Ureter (tissue), 1 donor: ENCODE data around the gene GLI1. TPM values are rescaled to one million over a fixed set of nuclear protein-coding genes. Genes with fewer than 3 reads are reported as not detected.
"Not testable (repeated sequence)": the region's sequence is repeated elsewhere in the genome, so short reads cannot be mapped to it uniquely, and the experiment has no call there.

Experiments used
- DNase-seq: peaks from one replicate; pipeline ENCODE4 v3.0.0-alpha.2; 2020; ENCODE audit warnings: low spot score
- total RNA-seq: library from RNA; stranded (reverse); gene quantifications from one replicate; pipeline ENCODE4 v1.2.4, GENCODE V29; 2023
- donor health status: DM: yes; HTN: yes; CAD: no.

GLI1 gene
- total RNA-seq, 1 donor from 2014 or later = 4.2 TPM

GRCh38 chr12:57441393-57441792, 18.2 kb upstream of the GLI1 start:
- DNase-seq = not testable (repeated sequence)

- DNase-seq = no peak
Measured at GRCh38 chr12:57441846-57442427, 17.6 kb upstream of the GLI1 start.

GRCh38 chr12:57444337-57444736, 15.2 kb upstream of the GLI1 start:
- not testable (repeated sequence) for DNase-seq

GRCh38 chr12:57444744-57445143, 14.8 kb upstream of the GLI1 start:
- DNase-seq = no peak

- no peak for DNase-seq
Measured at GRCh38 chr12:57446292-57446960, 13.2 kb upstream of the GLI1 start.

GRCh38 chr12:57448669-57449068, 10.9 kb upstream of the GLI1 start:
- DNase-seq = no peak

- DNase-seq = no peak
Measured at GRCh38 chr12:57449375-57449774, 10.2 kb upstream of the GLI1 start.

- DNase-seq = no peak
Measured at GRCh38 chr12:57450057-57450456, 9.5 kb upstream of the GLI1 start.

- no peak for DNase-seq
Measured at GRCh38 chr12:57451233-57451778, 8.3 kb upstream of the GLI1 start.

- no peak for DNase-seq
Measured at GRCh38 chr12:57452181-57452936, 7.2 kb upstream of the GLI1 start.

- peak; percentile 79 for DNase-seq
Measured at GRCh38 chr12:57452937-57453509, 6.6 kb upstream of the GLI1 start.

- DNase-seq = no peak
Measured at GRCh38 chr12:57454213-57454565, 5.4 kb upstream of the GLI1 start.

- peak; percentile 44 for DNase-seq
Measured at GRCh38 chr12:57454566-57455373, 4.8 kb upstream of the GLI1 start, which contains the start of gene INHBE. Gene INHBE, plus strand, starts transcription at chr12:57455307. Its CDS starts 230 bp downstream, at chr12:57455537.

GRCh38 chr12:57455374-57456144, 4.0 kb upstream of the GLI1 start:
- no peak for DNase-seq

- no peak for DNase-seq
Measured at GRCh38 chr12:57456145-57456700, 3.4 kb upstream of the GLI1 start.

GRCh38 chr12:57456737-57457490, 2.7 kb upstream of the GLI1 start:
- DNase-seq = no peak

GRCh38 chr12:57458665-57459054, 925 bp upstream of the GLI1 start:
- no peak for DNase-seq

GRCh38 chr12:57459055-57459749, 383 bp upstream of the GLI1 start:
- peak; percentile 94 for DNase-seq

GRCh38 chr12:57460468-57460784, 841 bp downstream of the GLI1 start:
- no peak for DNase-seq
